A673 (cell line): ENCODE measurements around the gene ABLIM3. TPM values are rescaled to one million over a fixed set of nuclear protein-coding genes. Genes with fewer than 3 reads are reported as not detected.

Experiments used
- BruUV-seq: library from RNA; stranded (reverse); fragments of 400-500 nt; replicated peaks from 2 replicates; lab custom pipeline; 2021; lab: Mats Ljungman, UMichigan
- CTCF ChIA-PET: fragments of 300-600 bp; sonication (Branson Sonifier 250); formaldehyde crosslinking; loops from one replicate; lab custom pipeline; 2022; ENCODE audit warnings: antibody characterized with exemption; lab: Charles Lee
- POLR2A ChIA-PET: fragments of 300-600 bp; sonication (Branson Sonifier 250); formaldehyde crosslinking; loops from one replicate; lab custom pipeline; 2022; ENCODE audit warnings: antibody characterized with exemption; ENCODE audit not compliant: low non-redundant PET; lab: Charles Lee
- DNase-seq: peaks from one replicate; pipeline ENCODE4 v3.0.0-alpha.2; 2015; ENCODE audit warnings: low spot score
- H3K27ac ChIP-seq: fragments of 200-600 bp; sonication (generic); 2 replicates; pipeline ENCODE4 v1.5.1; 2016; ENCODE audit warnings: mixed run types, low read depth, mild to moderate bottlenecking, mixed read lengths, antibody characterized with exemption, low read length; ENCODE audit not compliant: poor library complexity, severe bottlenecking
- H3K27me3 ChIP-seq: fragments of 200-600 bp; sonication (generic); replicated peaks from 2 replicates; pipeline ENCODE4 v1.6.1; 2017; ENCODE audit warnings: mixed run types, low read depth, mild to moderate bottlenecking, mixed read lengths, antibody characterized with exemption, low read length; ENCODE audit not compliant: insufficient read depth, poor library complexity
- H3K36me3 ChIP-seq: fragments of 200-600 bp; sonication (generic); 2 replicates; pipeline ENCODE4 v1.6.1; 2016; ENCODE audit warnings: mixed run types, mild to moderate bottlenecking, mixed read lengths, antibody characterized with exemption, low read length; ENCODE audit not compliant: insufficient read depth, poor library complexity, severe bottlenecking
- H3K4me1 ChIP-seq: fragments of 200-600 bp; sonication (generic); 2 replicates; pipeline ENCODE4 v1.6.1; 2017; ENCODE audit warnings: mixed run types, mild to moderate bottlenecking, mixed read lengths, antibody characterized with exemption, low read length; ENCODE audit not compliant: insufficient read depth, poor library complexity, severe bottlenecking
- H3K4me3 ChIP-seq: fragments of 200-600 bp; sonication (generic); 2 replicates; pipeline ENCODE4 v1.5.1; 2016; ENCODE audit warnings: low read depth, mixed run types, mild to moderate bottlenecking, mixed read lengths, low read length; ENCODE audit not compliant: poor library complexity, severe bottlenecking
- H3K9me3 ChIP-seq: fragments of 200-600 bp; sonication (generic); 2 replicates; pipeline ENCODE4 v1.6.1; 2016; ENCODE audit warnings: mixed run types, low read depth, mild to moderate bottlenecking, mixed read lengths, antibody characterized with exemption, low read length; ENCODE audit not compliant: poor library complexity, severe bottlenecking
- CTCF ChIP-seq: fragments of 300-800, 200-600 bp; sonication (generic); conservative IDR thresholded peaks from 2 replicates; pipeline ENCODE4 v1.5.1; 2017; ENCODE audit warnings: low read depth, mild to moderate bottlenecking, antibody characterized with exemption, low read length, moderate library complexity, mixed read lengths
- EZH2 ChIP-seq: fragments of 200-600 bp; sonication (generic); IDR thresholded peaks from 2 replicates; pipeline ENCODE4 v1.6.1; 2017; ENCODE audit warnings: borderline replicate concordance, low read depth, mild to moderate bottlenecking, mixed read lengths, antibody characterized with exemption, low read length; ENCODE audit not compliant: poor library complexity, severe bottlenecking
- intact Hi-C: fragments of 100-400 bp; cut with micrococcal nuclease; formaldehyde crosslinking; loops from one replicate; pipeline ENCODE4 v1.10.0; 2022; ENCODE audit not compliant: unreplicated experiment
- total RNA-seq: library from RNA; stranded (reverse); gene quantifications from 2 replicates; pipeline ENCODE4 v1.2.3, GENCODE V29; 2021

The ABLIM3 gene
- total RNA-seq, 1 experiment from 2014 or later: not detected

DNA sequence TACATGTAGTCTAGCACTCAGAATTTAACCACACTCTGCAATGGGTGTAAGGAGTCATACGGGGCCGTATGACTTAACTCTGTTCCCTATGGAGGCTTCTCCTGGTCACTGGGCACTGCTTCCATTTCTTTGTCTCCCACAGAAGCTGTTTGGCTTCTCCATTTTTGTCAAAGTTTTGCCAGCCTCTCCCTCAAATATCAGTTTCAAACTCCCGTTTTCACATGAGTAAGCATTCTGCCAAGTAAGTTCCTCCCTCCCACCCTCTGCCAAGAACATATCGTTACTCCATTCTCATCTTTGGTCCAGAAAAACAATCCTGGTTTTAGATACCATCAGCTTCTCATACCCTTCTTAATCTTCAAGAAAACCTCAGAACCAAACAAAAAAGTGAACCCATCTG, 136.5 kb downstream of the ABLIM3 start:
- CTCF ChIA-PET: no interaction called here
- POLR2A ChIA-PET: no interaction called here
- H3K27me3 ChIP-seq: peaks cover 13% of the 10 kb centered on the region

GRCh38 chr5:149278451-149279210, 137.3 kb downstream of the ABLIM3 start:
- POLR2A ChIA-PET: no interaction called here
- no peak overlapping the region for H3K27ac ChIP-seq

More for the DNA sequence above, 136.5 kb downstream of the ABLIM3 start:
- no TSS peak for BruUV-seq
- TF ChIP-seq CTCF (no peak), EZH2 (no peak)
- no peak for DNase-seq
- no peaks in the 10 kb centered on the region for H3K4me1 ChIP-seq
- no peaks in the 10 kb centered on the region for H3K36me3 ChIP-seq
- H3K4me3 ChIP-seq: no peak overlapping the region
- H3K27ac ChIP-seq: no peak overlapping the region
- intact Hi-C loops: no loop called here
- H3K9me3 ChIP-seq: no peaks in the 10 kb centered on the region

DNA sequence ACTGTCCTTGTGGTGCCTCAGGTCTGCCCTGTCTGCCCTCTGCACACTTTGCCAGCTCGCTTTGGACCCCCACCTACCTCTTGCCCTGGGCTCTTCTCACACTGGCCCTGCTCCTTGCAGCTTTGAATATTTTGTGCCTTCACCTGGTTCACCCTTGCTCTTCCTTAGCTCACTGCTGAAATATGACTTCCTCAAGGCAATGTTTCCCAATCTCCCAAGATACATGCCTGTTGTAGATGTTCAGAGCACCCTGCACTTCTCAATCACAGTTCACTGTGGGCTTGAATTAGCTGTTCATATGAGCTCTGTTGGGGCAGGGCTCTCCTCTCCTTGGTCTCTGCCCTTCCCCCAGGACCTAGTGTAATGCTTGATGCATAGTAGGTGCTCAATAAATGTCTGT, 138.4 kb downstream of the ABLIM3 start:
- H3K27ac ChIP-seq: no peak overlapping the region
- no peaks in the 10 kb centered on the region for H3K36me3 ChIP-seq
- H3K4me1 ChIP-seq: peaks cover 11% of the 10 kb centered on the region
- peaks cover 8% of the 10 kb centered on the region for H3K27me3 ChIP-seq
- no peak for TF ChIP-seq EZH2
- TF ChIP-seq CTCF: no peak
- no TSS peak for BruUV-seq
- intact Hi-C loops: no loop called here
- no peak overlapping the region for H3K4me3 ChIP-seq
- CTCF ChIA-PET: interaction anchor here (0.8 kb wide), 1 partner anchor 11 kb away, joined by 3 read pairs; no protein-coding TSS in a partner anchor
- POLR2A ChIA-PET: no interaction called here
- H3K9me3 ChIP-seq: no peaks in the 10 kb centered on the region
- DNase-seq: no peak

More at GRCh38 chr5:149278451-149279210, 137.3 kb downstream of the ABLIM3 start:
- peaks cover 8% of the 10 kb centered on the region for H3K27me3 ChIP-seq
- H3K9me3 ChIP-seq: no peaks in the 10 kb centered on the region
- no peak for TF ChIP-seq CTCF
- no peak for TF ChIP-seq EZH2
- no TSS peak for BruUV-seq
- CTCF ChIA-PET: interaction anchor here (0.8 kb wide), 1 partner anchor 10 kb away, joined by 3 read pairs; no protein-coding TSS in a partner anchor
- DNase-seq: no peak
- peaks cover 2% of the 10 kb centered on the region for H3K4me1 ChIP-seq
- no peak overlapping the region for H3K4me3 ChIP-seq
- H3K36me3 ChIP-seq: no peaks in the 10 kb centered on the region
- intact Hi-C loops: no loop called here
